ENCODE data around the gene CDH26. TPM values are rescaled to one million over a fixed set of nuclear protein-coding genes. Genes with fewer than 3 reads are reported as not detected.

The CDH26 gene
- polyA plus RNA-seq, 1 donor from 2014 or later, result 0.43 TPM

- Histone ChIP-seq H3K27ac (ENCODE audit: low read length) (no peak overlapping the region), H3K36me3 (ENCODE audit: insufficient read depth, low read length) (no peaks in the 10 kb centered on the region), H3F3A (ENCODE audit: insufficient read depth, low read length, poor library complexity, severe bottlenecking) (no peaks in the 10 kb centered on the region), H3K4me2 (ENCODE audit: low read length) (no peak overlapping the region), H3K4me3 (ENCODE audit: low read length) (no peak overlapping the region), H3K9me2 (ENCODE audit: insufficient read depth, low read length) (no peaks in the 10 kb centered on the region), H3K9me3 (ENCODE audit: low read length) (no peaks in the 10 kb centered on the region), H2AFZ (ENCODE audit: low read depth, low read length) (no peak overlapping the region), H3K79me2 (replicated peaks; ENCODE audit: insufficient read depth, low read length) (no peaks in the 10 kb centered on the region), H3K27me3 (ENCODE audit: insufficient read depth, low read depth, low read length) (no peaks in the 10 kb centered on the region), H3K9ac (ENCODE audit: low read length) (no peak overlapping the region), H4K20me1 (ENCODE audit: insufficient read depth) (no peaks in the 10 kb centered on the region)
- TF ChIP-seq EZH2 (IDR thresholded peaks at IDR 0.05; ENCODE audit: borderline replicate concordance, insufficient read depth, low read length, poor library complexity, severe bottlenecking) (no peak), MXI1 (conservative IDR thresholded peaks at IDR 0.05; ENCODE audit: poor library complexity, severe bottlenecking) (no peak), TAF1 (IDR thresholded peaks at IDR 0.05; ENCODE audit: low read depth) (no peak), POLR2AphosphoS5 (IDR thresholded peaks at IDR 0.05) (no peak), SMC3 (conservative IDR thresholded peaks at IDR 0.05; ENCODE audit: poor library complexity) (no peak), RAD21 (conservative IDR thresholded peaks at IDR 0.05) (no peak)
- TF ChIP-seq, protein P1, sequence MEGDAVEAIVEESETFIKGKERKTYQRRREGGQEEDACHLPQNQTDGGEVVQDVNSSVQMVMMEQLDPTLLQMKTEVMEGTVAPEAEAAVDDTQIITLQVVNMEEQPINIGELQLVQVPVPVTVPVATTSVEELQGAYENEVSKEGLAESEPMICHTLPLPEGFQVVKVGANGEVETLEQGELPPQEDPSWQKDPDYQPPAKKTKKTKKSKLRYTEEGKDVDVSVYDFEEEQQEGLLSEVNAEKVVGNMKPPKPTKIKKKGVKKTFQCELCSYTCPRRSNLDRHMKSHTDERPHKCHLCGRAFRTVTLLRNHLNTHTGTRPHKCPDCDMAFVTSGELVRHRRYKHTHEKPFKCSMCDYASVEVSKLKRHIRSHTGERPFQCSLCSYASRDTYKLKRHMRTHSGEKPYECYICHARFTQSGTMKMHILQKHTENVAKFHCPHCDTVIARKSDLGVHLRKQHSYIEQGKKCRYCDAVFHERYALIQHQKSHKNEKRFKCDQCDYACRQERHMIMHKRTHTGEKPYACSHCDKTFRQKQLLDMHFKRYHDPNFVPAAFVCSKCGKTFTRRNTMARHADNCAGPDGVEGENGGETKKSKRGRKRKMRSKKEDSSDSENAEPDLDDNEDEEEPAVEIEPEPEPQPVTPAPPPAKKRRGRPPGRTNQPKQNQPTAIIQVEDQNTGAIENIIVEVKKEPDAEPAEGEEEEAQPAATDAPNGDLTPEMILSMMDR (IDR thresholded peaks at IDR 0.05; ENCODE audit: poor library complexity, severe bottlenecking), result no peak
- TF ChIP-seq, protein P2, sequence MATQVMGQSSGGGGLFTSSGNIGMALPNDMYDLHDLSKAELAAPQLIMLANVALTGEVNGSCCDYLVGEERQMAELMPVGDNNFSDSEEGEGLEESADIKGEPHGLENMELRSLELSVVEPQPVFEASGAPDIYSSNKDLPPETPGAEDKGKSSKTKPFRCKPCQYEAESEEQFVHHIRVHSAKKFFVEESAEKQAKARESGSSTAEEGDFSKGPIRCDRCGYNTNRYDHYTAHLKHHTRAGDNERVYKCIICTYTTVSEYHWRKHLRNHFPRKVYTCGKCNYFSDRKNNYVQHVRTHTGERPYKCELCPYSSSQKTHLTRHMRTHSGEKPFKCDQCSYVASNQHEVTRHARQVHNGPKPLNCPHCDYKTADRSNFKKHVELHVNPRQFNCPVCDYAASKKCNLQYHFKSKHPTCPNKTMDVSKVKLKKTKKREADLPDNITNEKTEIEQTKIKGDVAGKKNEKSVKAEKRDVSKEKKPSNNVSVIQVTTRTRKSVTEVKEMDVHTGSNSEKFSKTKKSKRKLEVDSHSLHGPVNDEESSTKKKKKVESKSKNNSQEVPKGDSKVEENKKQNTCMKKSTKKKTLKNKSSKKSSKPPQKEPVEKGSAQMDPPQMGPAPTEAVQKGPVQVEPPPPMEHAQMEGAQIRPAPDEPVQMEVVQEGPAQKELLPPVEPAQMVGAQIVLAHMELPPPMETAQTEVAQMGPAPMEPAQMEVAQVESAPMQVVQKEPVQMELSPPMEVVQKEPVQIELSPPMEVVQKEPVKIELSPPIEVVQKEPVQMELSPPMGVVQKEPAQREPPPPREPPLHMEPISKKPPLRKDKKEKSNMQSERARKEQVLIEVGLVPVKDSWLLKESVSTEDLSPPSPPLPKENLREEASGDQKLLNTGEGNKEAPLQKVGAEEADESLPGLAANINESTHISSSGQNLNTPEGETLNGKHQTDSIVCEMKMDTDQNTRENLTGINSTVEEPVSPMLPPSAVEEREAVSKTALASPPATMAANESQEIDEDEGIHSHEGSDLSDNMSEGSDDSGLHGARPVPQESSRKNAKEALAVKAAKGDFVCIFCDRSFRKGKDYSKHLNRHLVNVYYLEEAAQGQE (IDR thresholded peaks at IDR 0.05; ENCODE audit: borderline replicate concordance), result no peak
Measured at GRCh38 chr20:60003776-60004175, 45.6 kb downstream of the CDH26 start.

- no peak overlapping the region for H3K4me2 ChIP-seq (ENCODE audit: low read length)
- no peaks in the 10 kb centered on the region for H3K27me3 ChIP-seq (ENCODE audit: insufficient read depth, low read depth, low read length)
- H3K4me3 ChIP-seq (ENCODE audit: low read length), result no peak overlapping the region
- no peak overlapping the region for H3K9ac ChIP-seq (ENCODE audit: low read length)
- no peak overlapping the region for H3K27ac ChIP-seq (ENCODE audit: low read length)
- H3K79me2 ChIP-seq (replicated peaks; ENCODE audit: insufficient read depth, low read length), result no peaks in the 10 kb centered on the region
- no peaks in the 10 kb centered on the region for H4K20me1 ChIP-seq (ENCODE audit: insufficient read depth)
- no peak overlapping the region for H2AFZ ChIP-seq (ENCODE audit: low read depth, low read length)
- no peaks in the 10 kb centered on the region for H3K9me3 ChIP-seq (ENCODE audit: low read length)
- no peaks in the 10 kb centered on the region for H3K9me2 ChIP-seq (ENCODE audit: insufficient read depth, low read length)
- no peaks in the 10 kb centered on the region for H3F3A ChIP-seq (ENCODE audit: insufficient read depth, low read length, poor library complexity, severe bottlenecking)
- TF ChIP-seq SMC3 (conservative IDR thresholded peaks at IDR 0.05; ENCODE audit: poor library complexity) (no peak), MXI1 (conservative IDR thresholded peaks at IDR 0.05; ENCODE audit: poor library complexity, severe bottlenecking) (no peak), TAF1 (IDR thresholded peaks at IDR 0.05; ENCODE audit: low read depth) (no peak), EZH2 (IDR thresholded peaks at IDR 0.05; ENCODE audit: borderline replicate concordance, insufficient read depth, low read length, poor library complexity, severe bottlenecking) (no peak), POLR2AphosphoS5 (IDR thresholded peaks at IDR 0.05) (no peak), EP300 (conservative IDR thresholded peaks at IDR 0.05; ENCODE audit: poor library complexity, severe bottlenecking) (no peak), RAD21 (conservative IDR thresholded peaks at IDR 0.05) (no peak)
- TF ChIP-seq, protein P2 (IDR thresholded peaks at IDR 0.05; ENCODE audit: borderline replicate concordance), result no peak
- TF ChIP-seq, protein P1 (IDR thresholded peaks at IDR 0.05; ENCODE audit: poor library complexity, severe bottlenecking), result no peak
- no peaks in the 10 kb centered on the region for H3K36me3 ChIP-seq (ENCODE audit: insufficient read depth, low read length)
Measured at GRCh38 chr20:60006261-60006660, 48.0 kb downstream of the CDH26 start.

All from neural cell (in vitro differentiated cells).